Activated naive CD4-positive, alpha-beta T cell treated with anti-CD3 and anti-CD28 coated beads, Interleukin-2, amount 50 U/mL, for 24 hours (primary cell): Measurements from ENCODE around the gene NPIPA1.
"Not testable (repeated sequence)": the region's sequence is repeated elsewhere in the genome, so short reads cannot be mapped to it uniquely, and the experiment has no call there.

Experiments
- H3K27ac Mint-ChIP-seq: one replicate; pipeline ENCODE4 v1.8.0; 2021; ENCODE audit warnings: mild to moderate bottlenecking, mixed read lengths
- H3K27me3 Mint-ChIP-seq: one replicate; pipeline ENCODE4 v1.8.0; 2021; ENCODE audit warnings: mixed read lengths
- H3K36me3 Mint-ChIP-seq: one replicate; pipeline ENCODE4 v1.8.0; 2021; ENCODE audit warnings: mixed read lengths
- H3K4me1 Mint-ChIP-seq: one replicate; pipeline ENCODE4 v1.8.0; 2021; ENCODE audit warnings: mixed read lengths
- H3K4me3 Mint-ChIP-seq: one replicate; pipeline ENCODE4 v1.8.0; 2021; ENCODE audit warnings: mild to moderate bottlenecking, mixed read lengths
- H3K9me3 Mint-ChIP-seq: one replicate; pipeline ENCODE4 v1.8.0; 2021; ENCODE audit warnings: mixed read lengths

Gene NPIPA1

DNA sequence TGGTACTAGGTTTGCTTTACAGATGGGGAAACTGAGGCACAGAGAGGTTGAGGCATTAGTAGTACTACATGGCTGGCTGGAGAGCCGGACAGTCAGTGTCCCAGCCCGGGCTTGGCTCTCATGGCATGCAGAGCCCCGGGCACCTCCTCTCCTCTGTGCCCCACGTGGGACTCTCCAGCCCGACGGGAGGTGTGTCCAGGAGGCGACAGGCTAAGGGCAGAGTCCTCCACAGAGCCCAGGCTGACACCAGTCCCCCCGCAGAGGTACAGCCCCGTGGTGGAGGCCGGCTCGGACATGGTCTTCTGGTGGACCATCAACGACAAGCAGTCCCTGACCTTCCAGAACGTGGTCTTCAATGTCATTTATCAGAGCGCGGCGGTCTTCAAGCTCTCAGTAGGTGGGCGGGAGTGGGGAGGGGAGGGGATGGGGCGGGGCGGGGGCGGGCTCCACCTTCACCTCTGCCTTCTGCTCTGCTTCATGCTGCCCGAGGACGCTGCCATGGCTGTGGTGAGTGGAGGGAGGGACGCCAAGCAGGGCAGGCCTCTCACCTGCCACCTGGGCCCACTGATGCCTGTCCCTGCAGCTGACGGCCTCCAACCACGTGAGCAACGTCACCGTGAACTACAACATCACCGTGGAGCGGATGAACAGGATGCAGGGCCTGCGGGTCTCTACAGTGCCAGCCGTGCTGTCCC, 13.7 kb upstream of the NPIPA1 start:
- H3K9me3 Mint-ChIP-seq, H3K27ac Mint-ChIP-seq, H3K27me3 Mint-ChIP-seq, H3K36me3 Mint-ChIP-seq, H3K4me1 Mint-ChIP-seq, H3K4me3 Mint-ChIP-seq: not testable (repeated sequence)

DNA sequence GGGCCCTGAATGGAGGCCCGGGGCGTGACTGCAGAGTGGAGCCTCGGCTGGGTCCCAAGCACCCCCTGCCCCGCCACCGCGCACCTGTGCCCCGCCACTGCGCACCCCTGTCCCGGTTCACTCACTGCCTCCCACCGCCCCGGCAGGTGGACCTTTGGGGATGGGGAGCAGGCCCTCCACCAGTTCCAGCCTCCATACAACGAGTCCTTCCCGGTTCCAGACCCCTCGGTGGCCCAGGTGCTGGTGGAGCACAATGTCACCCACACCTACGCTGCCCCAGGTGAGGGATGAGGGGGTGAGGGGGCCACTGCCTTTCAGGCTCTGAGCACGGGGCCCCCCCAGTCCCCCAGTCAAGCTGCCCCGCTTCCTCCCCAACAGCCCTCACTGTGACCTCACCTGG, 12.9 kb upstream of the NPIPA1 start:
- H3K9me3 Mint-ChIP-seq, H3K27ac Mint-ChIP-seq, H3K36me3 Mint-ChIP-seq, H3K4me1 Mint-ChIP-seq, H3K4me3 Mint-ChIP-seq, H3K27me3 Mint-ChIP-seq: not testable (repeated sequence)

DNA sequence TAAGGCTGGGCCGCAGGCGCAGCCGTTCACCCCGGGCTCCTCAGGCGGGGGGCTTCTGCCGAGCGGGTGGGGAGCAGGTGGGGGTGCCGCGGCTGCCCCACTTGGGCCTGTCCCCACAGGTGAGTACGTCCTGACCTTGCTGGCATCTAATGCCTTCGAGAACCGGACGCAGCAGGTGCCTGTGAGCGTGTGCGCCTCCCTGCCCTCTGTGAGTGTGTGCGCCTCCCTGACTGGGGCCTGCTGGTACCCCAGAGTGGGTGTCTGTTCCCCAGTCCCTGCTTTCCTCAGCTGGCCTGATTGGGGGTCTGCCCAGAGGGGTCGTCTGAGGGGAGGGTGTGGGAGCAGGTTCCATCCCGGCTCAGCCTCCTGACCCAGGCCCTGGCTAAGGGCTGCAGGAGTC, 12.3 kb upstream of the NPIPA1 start:
- not testable (repeated sequence) for H3K36me3 Mint-ChIP-seq, H3K4me1 Mint-ChIP-seq

DNA sequence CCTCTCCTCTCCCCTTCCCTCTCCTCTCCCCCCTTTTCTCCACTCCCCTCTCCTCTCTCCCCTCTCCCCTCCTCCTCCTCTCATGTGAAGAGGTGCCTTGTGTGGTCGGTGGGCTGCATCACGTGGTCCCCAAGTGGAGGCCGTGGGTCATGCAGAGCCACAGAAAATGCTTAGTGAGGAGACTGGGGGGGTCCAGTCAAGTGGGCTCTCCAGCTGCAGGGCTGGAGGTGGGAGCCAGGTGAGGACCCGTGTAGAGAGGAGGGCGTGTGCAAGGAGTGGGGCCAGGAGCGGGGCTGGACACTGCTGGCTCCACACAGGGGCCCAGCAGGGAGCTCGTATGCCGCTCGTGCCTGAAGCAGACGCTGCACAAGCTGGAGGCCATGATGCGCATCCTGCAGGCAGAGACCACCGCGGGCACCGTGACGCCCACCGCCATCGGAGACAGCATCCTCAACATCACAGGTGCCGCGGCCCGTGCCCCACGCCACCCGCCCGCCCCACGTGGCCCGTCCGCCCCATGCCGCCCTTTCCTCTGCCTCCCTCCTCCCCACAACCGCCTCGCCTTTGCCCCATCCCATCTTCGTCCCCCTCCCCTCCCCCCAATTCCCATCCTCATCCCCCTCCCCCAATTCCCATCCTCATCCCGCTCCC, 9.1 kb upstream of the NPIPA1 start:
- not testable (repeated sequence) for H3K4me1 Mint-ChIP-seq, H3K27ac Mint-ChIP-seq, H3K36me3 Mint-ChIP-seq, H3K4me3 Mint-ChIP-seq, H3K9me3 Mint-ChIP-seq, H3K27me3 Mint-ChIP-seq

More for the DNA sequence above, 12.3 kb upstream of the NPIPA1 start:
- H3K27ac Mint-ChIP-seq, H3K9me3 Mint-ChIP-seq, H3K4me3 Mint-ChIP-seq, H3K27me3 Mint-ChIP-seq: not testable (repeated sequence)

DNA sequence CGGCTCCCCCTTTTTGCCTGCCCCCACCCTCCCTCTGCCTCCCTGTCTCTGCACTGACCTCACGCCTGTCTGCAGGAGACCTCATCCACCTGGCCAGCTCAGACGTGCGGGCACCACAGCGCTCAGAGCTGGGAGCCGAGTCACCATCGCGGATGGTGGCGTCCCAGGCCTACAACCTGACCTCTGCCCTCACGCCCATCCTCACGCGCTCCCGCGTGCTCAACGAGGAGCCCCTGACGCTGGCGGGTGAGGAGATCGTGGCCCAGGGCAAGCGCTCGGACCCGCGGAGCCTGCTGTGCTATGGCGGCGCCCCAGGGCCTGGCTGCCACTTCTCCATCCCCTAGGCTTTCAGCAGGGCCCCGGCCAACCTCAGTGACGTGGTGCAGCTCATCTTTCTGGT, 8.1 kb upstream of the NPIPA1 start:
- not testable (repeated sequence) for H3K4me1 Mint-ChIP-seq, H3K27me3 Mint-ChIP-seq, H3K36me3 Mint-ChIP-seq, H3K4me3 Mint-ChIP-seq, H3K9me3 Mint-ChIP-seq, H3K27ac Mint-ChIP-seq

DNA sequence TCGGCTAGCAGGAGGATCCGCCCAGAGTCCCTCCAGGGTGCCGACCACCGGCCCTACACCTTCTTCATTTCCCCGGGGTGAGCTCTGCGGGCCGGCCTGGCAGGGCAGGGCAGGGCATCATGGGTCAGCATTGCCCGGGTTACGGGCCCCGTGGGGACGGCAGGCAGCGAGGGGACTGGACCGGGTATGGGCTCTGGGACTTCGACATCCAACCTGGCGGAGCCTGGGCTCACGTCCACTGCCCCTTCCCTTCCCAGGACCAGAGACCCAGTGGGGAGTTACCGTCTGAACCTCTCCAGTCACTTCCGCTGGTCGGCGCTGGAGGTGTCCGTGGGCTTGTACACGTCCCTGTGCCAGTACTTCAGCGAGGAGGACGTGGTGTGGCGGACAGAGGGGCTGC, 7.0 kb upstream of the NPIPA1 start:
- not testable (repeated sequence) for H3K27me3 Mint-ChIP-seq, H3K4me1 Mint-ChIP-seq, H3K4me3 Mint-ChIP-seq, H3K36me3 Mint-ChIP-seq, H3K9me3 Mint-ChIP-seq, H3K27ac Mint-ChIP-seq

DNA sequence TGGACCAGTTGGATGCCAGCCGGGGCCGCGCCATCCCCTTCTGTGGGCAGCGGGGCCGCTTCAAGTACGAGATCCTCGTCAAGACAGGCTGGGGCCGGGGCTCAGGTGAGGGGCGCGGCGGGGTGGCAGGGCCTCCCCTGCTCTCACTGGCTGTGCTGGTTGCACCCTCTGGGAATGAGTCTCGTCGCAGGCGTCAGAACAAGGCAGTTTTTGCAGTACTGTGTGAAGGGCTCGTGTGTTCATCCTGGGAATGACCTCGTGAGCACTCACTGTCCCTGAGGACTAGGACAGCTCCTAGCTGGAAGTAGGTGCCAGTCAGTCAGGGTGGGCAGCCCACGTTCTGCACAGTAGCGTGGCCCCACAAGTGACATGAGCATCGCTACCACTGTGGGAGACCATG, 6.3 kb upstream of the NPIPA1 start:
- not testable (repeated sequence) for H3K4me3 Mint-ChIP-seq, H3K27me3 Mint-ChIP-seq, H3K4me1 Mint-ChIP-seq, H3K36me3 Mint-ChIP-seq, H3K9me3 Mint-ChIP-seq, H3K27ac Mint-ChIP-seq

DNA sequence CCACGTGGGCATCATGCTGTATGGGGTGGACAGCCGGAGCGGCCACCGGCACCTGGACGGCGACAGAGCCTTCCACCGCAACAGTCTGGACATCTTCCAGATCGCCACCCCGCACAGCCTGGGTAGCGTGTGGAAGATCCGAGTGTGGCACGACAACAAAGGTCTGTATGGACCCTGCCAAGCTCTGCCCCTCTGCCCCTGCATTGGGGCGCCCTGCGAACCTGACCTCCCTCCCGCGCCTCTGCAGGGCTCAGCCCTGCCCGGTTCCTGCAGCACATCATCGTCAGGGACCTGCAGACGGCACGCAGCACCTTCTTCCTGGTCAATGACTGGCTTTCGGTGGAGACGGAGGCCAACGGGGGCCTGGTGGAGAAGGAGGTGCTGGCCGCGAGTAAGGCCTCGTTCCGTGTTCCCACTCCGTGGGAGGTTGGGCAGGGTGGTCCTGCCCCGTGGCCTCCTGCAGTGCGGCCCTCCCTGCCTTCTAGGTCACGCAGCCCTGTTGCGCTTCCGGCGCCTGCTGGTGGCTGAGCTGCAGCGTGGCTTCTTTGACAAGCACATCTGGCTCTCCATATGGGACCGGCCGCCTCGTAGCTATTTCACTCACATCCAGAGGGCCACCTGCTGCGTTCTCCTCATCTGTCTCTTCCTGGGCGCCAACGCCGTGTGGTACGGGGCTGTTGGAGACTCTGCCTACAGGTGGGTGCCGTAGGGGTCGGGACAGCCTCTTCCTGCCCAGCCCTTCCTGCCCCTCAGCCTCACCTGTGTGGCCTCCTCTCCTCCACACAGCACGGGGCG, 4.5 kb upstream of the NPIPA1 start:
- H3K9me3 Mint-ChIP-seq, H3K27ac Mint-ChIP-seq, H3K4me1 Mint-ChIP-seq, H3K36me3 Mint-ChIP-seq, H3K27me3 Mint-ChIP-seq, H3K4me3 Mint-ChIP-seq: not testable (repeated sequence)

DNA sequence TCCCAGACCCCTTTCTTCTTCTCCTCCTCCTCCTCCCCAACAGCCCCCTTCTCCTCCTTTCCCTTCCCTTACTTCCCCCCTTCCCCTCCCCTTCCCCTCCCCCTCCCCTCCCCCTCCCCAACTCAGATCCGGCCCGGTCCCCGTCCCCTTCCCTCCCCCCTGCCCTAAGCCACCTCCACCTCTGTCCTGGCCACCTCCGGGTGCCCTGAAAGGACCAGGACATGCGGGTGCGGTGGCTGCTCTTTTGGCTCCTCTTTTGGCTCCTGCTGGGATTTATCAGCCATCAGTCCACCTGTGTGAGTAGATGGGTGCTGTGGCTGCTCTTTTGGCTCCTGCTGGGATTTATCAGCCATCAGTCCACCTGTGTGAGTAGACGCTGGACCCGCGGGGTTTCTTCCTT, 751 bp downstream of the NPIPA1 start:
- not testable (repeated sequence) for H3K27ac Mint-ChIP-seq, H3K4me3 Mint-ChIP-seq, H3K36me3 Mint-ChIP-seq, H3K27me3 Mint-ChIP-seq, H3K4me1 Mint-ChIP-seq, H3K9me3 Mint-ChIP-seq

DNA sequence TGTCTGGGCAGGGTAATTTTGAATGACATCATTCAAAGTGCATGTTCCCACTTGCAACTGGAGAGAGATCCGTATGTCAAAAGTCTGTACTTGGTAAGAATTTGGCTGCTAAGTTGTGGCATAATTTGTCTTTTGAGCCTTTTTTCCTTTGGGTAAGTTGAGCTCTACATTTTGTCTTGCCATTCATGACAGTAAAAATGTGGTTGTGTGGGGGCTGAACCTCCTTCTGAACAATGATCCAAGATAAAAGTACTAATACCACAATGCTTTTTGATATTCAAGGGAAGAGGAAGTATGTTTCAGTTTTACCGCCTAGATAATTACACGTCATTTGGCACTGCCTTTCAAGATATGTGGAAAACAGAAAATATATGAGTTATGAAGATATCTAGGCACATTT, 5.4 kb downstream of the NPIPA1 start:
- H3K27ac Mint-ChIP-seq, H3K36me3 Mint-ChIP-seq, H3K4me3 Mint-ChIP-seq, H3K4me1 Mint-ChIP-seq, H3K9me3 Mint-ChIP-seq, H3K27me3 Mint-ChIP-seq: not testable (repeated sequence)

DNA sequence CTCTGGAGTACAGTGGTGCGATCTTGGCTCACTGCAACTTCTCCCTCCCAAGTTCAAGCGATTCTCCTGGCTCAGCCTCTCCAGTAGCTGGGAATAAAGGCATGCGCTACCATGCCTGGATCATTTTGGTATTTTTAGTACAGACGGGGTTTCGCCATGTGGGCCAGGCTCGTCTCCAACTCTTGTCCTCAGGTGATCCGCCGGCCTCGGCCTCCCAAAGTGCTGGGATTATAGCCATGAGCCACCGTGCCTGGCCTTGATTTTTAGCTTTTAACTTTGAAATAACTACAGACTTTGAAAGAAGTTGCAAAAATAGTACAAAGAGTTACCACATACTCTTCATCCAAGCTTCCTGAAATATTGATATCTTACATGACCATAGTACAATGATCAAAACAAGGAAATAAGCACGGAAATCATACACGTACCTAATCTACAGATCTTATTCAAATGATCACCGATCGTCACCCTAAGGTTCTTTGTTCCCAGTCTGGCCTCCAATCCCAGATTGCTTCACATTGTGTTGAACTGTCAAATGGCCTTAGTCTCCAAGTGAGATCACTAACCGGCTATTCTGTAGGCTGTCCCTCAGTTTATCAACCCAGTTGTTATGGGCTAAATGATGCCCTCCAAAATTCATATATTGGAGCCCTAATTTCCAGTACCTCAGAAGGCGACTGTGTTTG, 18.4 kb downstream of the NPIPA1 start:
- no peaks in the 10 kb centered on the region for H3K9me3 Mint-ChIP-seq
- no peak overlapping the region for H3K27ac Mint-ChIP-seq
- no peak overlapping the region for H3K4me3 Mint-ChIP-seq
- H3K27me3 Mint-ChIP-seq = no peaks in the 10 kb centered on the region
- H3K4me1 Mint-ChIP-seq = no peaks in the 10 kb centered on the region
- no peaks in the 10 kb centered on the region for H3K36me3 Mint-ChIP-seq

DNA sequence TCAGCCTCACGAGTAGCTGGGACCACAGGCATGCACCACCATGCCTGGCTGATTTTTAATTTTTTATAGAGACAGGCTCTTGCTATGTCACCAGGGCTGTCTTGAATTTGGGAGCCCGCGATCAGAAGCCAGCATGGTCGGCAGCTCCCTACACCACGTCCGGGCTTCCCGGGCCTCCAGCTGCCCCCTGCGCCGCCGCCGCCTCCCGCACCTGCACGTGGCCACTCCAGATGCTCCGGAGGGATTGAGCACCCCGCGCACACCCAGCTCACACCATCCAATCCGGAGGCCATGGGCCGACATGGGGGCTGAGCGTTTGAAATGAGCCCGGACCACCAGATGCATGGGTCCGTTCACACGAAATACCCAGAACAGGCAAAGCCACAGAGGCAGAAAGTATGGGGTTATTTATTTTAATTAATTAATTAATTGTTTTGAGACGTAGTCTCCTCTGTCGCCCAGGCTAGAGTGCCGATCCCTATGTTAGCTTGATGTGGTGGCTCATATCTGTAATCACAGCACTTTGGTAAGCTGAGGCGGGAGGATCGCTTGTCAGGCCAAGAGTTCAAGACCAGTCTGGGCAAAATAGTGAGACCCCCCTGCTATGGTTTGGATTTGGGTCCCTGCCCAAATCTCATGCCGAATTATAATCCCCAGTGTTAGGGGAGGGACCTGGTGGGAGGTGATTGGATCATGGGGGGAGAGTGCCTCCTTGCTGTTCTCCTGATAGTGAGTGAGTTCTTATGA, 20.5 kb downstream of the NPIPA1 start:
- H3K27ac Mint-ChIP-seq = no peak overlapping the region
- no peaks in the 10 kb centered on the region for H3K36me3 Mint-ChIP-seq
- H3K4me3 Mint-ChIP-seq = no peak overlapping the region
- no peaks in the 10 kb centered on the region for H3K9me3 Mint-ChIP-seq
- no peaks in the 10 kb centered on the region for H3K27me3 Mint-ChIP-seq
- no peaks in the 10 kb centered on the region for H3K4me1 Mint-ChIP-seq

DNA sequence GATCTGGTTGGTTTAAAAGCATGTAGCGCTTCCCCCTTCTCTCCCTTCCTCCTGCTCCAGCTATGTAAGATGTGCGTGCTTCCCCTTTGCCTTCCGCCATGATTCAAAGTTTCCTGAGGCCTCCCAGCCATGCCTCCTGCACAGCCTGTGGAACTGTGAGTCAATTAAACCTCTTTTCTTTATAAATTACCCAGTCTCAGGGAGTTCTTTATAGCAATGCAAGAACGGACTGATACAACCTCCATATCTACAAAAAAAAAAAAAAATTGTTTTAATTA, 21.0 kb downstream of the NPIPA1 start:
- Mint-ChIP-seq H3K27ac (no peak overlapping the region), H3K4me1 (no peaks in the 10 kb centered on the region), H3K9me3 (no peaks in the 10 kb centered on the region), H3K4me3 (no peak overlapping the region), H3K27me3 (peaks cover 2% of the 10 kb centered on the region), H3K36me3 (no peaks in the 10 kb centered on the region)

DNA sequence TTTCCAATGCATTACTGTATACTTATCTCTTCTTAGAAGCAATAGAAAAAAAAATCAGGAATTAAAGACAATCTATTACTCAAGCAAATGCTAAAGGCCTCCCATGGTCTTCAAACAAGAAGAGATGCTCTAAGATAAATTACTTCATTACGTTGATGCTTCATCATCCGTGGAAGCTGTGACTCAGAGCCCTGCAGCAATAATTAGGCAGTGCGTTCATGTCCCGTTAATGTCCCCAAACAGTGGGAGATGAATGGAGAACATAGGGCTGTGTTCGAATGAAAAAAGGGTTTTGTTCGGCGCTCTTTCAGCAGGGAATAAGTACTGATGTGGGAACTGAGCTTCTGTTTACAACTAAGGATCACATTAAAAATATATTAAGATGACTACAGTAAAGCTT, 21.7 kb downstream of the NPIPA1 start:
- H3K36me3 Mint-ChIP-seq = no peaks in the 10 kb centered on the region
- H3K27me3 Mint-ChIP-seq = peaks cover 3% of the 10 kb centered on the region
- no peak overlapping the region for H3K27ac Mint-ChIP-seq
- no peak overlapping the region for H3K4me3 Mint-ChIP-seq
- H3K9me3 Mint-ChIP-seq = no peaks in the 10 kb centered on the region
- no peaks in the 10 kb centered on the region for H3K4me1 Mint-ChIP-seq

DNA sequence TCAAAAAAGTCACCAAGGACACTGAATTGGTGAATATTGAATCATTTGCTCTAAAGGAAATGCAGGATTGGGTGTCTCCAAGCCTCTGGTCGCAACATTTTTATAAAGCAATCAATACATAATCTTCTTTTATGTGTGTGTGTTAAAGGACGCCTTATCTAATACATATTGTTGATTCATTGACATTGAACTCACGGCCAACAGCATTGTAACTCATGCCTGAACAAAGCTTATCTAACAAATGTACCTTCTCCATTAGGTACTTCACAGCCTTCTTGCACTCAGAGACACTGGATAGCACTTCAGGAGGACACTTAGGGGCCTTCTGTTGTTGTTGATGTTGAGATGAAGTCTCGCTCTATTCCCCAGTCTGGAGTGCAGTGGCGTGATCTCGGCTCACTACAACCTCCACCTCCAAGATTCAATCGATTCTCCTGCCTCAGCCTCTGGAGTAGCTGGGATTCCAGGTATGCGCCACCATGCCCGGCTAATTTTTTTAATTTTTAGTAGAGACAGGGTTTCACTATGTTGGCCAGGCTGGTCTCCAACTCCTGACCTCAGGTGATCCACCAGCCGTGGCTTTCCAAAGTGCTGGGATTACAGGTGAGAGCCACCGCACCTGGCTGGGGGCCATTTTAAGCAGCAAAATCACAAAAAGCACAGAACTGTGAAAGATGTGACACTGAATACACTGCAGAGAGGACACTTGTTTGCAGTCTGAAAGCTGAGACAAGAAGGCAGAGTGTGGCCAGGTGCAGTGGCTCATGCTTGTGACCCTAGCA, 24.4 kb downstream of the NPIPA1 start:
- Mint-ChIP-seq H3K9me3 (no peaks in the 10 kb centered on the region), H3K36me3 (no peaks in the 10 kb centered on the region), H3K27me3 (peaks cover 3% of the 10 kb centered on the region), H3K4me1 (no peaks in the 10 kb centered on the region), H3K27ac (no peak overlapping the region), H3K4me3 (no peak overlapping the region)
